Superior temporal gyrus (tissue), 1 donor: Measurements from ENCODE around the gene ONECUT1.
"Not testable (repeated sequence)": the region's sequence is repeated elsewhere in the genome, so short reads cannot be mapped to it uniquely, and the experiment has no call there.

ENCODE experiments used
- DNase-seq: peaks from one replicate; pipeline ENCODE4 v3.0.0-alpha.2; 2016; ENCODE audit errors: extremely low spot score

ONECUT1 gene

DNA sequence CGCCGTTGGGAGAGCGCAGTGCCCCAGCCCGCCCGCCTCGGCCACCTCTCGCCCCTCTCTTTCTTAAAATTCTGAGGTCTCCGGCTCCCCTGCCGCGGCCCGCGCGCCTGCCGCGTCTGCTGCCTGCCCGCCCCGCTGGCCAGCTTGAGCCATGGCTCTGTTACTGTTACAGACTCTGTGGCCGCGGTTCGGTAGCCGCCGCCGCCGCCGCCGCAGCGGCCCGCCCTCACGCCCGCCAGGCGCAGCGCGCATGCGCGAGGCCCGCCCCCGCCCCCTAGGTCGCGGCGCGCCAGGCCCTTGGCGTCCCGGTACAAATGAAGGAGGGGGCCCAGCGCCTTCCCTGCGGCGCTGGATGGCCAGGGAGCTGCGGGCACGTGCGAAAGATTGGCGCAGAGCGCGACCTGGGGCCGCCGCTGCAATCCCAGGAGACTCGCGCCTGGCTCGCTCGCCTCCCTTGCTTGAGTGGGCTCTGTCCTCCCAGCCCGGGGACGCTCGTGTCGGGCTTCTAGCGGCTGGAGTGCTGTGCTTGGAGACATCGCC is at the start of gene ONECUT1:
Gene ONECUT1, minus strand, starts transcription at position 168 of the 540 bp plus-strand sequence. CDS start 452 bp downstream, outside the sequence.
- no peak for DNase-seq

DNA sequence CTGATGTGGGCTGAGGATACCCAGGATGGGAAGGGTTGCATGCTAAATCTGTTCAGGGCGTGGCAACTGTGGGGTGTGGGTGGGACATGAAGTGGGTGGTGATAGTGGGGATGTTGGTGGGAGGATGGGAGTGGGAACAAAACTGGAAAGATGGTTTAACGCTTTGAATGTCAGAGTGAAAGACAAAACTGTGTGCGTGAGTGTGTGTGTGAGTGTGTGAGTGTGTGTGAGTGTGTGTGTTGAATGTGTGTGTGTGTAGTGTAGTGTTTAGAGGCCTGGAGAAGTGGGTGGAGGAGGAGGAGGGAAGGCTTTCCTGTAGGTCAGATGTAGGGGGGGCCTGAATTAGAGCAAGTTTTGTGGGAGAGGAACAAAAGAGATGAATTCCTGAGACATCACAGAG is 44.2 kb upstream of the ONECUT1 start:
- no peak for DNase-seq

DNA sequence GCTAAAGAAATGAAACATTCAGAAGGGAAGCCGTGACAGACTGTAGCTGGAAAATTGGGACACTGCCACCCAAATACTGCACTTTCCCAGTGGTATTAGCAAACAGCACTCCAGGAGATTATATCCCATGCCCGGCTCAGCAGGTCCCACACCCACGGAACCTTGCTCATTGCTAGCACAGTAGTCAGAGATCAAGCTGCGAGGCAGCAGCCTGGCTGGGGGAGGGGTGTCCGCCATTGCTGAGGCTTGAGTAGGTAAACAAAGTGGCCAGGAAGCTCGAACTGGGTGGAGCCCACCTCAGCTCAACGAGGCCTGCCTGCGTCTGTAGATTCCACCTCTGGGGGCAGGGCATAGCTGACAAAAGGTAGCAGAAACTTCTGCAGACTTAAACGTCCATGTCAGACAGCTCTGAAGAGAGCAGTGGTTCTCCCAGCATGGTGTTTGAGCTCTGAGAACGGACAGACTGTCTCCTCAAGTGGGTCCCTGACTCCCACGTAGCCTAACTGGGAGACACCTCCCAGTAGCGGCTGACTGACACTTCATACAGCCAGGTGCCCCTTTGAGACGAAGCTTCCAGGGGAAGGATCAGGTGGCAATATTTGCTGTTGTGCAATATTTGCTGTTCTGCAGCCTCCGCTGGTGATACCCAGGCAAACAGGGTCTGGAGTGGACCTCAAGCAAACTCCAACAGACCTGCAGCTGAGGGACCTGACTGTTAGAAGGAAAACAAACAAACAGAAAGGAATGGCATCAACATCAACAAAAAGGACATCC is 34.2 kb upstream of the ONECUT1 start:
- DNase-seq: not testable (repeated sequence)

DNA sequence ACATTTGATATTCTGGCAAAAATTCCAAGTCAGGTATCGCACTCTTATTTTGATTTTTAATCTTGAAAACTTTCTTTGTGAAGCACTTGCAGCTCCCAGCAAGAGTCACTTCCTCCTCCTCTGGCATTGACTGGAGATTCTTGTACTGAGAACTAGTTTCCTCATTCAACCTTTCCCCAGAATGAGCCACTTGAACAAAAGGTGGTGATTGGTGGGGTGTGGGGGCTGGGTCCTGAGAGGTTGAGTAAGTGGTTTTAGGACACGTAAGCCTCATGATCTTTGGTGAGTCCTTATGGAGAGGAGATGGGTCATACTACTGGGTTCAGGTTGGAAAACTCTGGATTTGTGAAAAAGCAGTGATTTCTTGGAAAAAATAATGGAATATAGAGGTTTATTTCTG is 32.3 kb upstream of the ONECUT1 start:
- DNase-seq: no peak

DNA sequence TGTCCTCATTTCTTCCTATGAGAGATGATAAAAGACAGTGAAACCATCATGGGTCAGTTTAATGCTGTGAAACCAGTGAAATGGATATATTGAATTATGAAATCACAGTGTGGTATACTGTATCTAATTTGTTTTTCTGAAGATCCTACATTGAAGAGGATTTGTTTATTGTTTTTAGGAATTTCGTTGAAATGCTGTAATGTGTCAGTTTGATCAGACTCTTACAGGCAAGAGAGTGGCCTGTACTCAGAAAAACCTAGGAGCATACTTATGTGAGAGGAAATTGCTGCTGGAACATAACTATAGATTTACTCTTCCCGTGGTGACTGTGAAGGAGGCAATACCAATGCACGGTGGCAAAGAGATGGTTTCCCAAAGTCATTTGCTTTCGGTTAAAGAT is 29.1 kb upstream of the ONECUT1 start:
- no peak for DNase-seq

DNA sequence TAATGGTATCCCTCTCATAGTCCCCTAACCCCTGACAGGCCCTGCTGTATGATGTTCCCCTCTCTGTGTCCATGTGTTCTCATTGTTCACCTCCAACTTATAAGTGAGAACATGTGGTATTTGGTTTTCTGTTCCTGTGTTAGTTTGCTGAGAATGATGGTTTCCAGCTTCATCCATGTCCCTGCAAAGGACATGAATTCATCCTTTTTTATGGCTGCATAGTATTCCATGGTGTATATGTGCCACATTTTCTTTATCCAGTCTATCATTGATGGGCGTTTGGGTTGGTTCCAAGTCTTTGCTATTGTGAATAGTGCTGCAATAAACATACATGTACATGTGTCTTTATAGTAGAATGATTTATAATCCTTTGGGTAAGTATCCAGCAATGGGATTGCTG is 25.8 kb upstream of the ONECUT1 start:
- DNase-seq: not testable (repeated sequence)

DNA sequence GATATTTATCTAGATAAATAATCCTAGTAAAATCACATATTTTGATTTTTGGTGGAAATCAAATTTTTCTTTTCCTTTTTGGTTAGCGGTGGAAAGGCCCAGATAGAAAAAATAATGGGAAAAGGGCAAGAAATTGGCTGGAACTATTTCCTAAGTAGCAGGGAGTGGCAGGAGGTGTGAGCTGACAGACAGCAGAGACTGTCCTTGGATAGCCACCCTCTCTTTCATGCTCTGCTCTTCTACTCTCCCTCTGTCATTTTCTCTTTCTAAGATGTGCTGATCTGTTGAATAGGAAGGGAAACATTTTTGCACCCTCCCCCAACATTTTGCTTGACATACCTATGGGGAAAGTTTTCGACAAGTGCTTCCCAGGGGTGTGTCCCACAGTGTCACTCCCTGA is 18.9 kb upstream of the ONECUT1 start:
- no peak for DNase-seq

DNA sequence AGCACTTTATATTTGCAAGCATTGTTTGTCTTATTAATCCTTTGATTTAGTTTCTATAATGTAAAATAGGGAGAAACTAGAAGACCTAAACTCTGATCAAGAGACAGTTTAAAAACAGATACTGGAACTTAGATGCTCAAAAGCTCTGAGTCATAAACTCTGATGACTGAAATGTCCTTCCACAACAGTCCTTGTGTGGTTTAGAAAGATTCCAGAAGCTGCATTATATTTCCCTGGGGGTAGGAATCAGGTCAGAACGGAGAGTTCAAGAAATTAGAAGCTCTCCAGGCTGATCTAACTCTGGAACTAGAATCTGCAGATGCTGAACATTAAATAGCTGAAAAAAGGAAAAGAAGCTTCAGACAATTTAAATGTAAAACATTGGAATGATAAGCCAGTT is 18.3 kb upstream of the ONECUT1 start:
- no peak for DNase-seq

DNA sequence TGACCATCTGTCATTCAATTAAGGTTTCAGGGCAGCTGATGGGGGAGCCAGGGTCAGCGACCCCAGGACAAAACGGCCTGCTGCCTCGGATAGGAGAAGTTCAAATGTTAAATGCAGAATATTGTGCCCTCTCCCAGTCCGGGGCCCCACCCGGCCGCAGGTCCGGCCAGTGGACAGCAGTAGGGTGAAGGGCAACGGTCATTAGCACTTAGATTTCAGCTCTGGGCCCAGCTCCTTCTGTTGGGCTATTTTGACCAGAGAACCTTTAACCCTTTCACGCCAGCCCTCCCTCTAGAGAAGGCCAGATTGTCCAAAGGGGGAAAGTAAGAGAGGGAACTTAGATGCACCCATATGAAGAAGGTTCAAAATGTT is 16.1 kb upstream of the ONECUT1 start:
- DNase-seq: no peak

DNA sequence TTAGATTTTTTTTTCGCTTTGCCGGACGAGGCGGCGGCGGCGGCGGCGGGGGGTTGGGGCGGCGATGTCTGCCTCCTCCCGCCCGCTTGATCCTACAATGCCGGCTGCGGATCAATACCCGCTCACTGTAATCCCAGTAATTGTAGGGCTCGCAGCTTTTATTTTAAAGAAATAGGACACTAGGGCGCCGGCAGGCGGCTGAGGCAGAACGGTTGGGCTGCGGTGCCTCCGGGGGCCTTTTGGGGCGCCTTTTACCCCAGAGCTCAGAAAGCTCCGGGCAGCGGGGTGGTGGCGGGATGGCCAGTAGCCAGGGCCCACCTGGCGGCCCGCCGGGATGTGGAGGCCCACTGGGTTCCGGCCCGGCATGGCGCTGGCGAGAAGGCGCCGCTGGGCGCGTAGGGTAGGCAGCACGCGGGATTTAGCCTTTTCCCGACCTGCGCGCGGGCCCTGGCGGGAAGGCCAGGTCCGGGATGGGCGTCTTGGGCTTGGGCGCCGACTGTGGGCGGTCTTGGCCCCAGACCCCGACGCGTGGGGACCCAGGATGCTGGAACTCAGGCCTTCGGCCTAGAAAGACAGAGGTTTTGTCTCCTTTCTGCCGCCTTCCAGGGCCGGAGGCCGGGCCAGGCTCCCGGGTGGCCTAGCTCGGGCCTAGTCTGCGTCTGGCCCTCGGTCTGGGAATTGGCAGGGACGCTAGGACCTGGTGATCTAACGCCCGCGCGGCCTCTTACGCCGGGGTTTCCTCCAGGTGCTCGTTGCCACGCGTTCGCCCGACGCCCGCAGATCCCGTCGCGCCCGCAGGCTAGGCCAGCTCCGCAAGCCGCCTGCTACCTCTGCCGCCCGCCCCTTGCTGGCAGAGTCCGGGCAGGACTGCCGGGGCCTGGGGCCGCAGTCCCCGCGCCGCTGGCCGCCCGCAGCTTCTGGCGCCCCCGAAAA is 15.5 kb upstream of the ONECUT1 start:
- DNase-seq: no peak

DNA sequence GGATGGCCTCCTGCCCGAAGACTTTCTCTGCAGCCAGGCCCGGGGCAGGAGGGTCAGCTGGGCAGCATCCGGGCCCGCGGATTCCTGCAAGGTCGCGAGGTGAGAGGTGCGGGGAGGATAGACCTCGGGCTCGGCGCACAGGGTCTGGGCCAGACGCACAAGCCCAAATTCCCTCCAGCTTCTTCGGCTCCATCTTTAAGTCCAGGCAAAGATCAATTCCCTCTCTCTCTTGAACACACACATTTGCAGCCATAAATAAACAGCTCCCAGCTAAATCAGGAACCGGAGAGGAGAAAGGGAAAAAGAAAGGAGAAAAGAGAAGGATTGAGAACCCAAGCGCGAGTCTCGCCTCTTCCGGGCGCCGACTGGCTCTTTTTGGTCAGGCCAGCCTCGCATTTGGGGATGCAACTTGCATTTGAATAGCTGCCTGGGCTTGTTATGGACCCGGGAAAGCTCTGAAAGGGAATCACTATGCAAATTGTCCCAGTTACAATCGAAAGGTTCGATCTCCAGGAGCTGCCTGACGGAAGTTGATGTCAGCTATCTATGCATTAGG is 14.5 kb upstream of the ONECUT1 start:
- no peak for DNase-seq

DNA sequence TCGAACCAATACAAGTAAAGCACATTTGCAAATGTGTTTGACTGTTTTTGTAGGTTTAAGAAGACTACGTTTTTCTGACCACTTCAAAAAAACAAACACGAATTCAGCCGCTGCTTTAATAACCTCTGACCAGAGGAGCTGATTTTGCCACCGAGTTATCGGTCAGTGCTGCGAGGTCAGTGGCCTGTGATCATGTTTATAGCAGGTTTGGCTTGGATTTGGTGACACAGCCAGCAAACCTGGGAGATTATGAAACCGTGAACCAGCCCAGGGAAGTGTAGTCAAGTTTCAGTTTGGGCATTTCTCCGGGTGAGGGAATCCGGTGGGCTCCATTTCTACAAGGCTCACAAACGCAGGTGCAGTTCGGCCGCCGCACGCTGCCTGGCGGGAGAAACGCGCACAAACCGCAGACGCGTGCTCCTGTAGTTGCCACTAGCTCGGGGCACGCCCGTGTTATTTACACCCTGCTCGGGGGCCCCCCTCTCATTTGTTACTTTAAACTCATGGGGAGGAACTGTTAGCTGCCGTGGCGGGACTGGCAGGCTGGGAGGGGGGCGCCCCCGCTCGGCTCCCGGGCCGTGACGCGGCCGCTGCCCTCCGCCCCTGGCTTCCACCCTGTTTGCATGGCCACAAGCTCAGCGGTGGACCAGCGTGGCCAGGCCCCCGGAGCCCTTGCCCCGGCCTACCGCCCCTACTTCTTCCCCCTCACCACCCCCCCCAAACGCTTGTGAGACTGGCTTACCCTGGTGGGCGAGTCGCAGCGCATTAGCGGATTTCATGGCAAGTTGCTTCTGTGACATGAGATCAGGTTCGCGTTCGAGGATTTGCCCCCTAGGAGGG is 13.6 kb upstream of the ONECUT1 start:
- no peak for DNase-seq

DNA sequence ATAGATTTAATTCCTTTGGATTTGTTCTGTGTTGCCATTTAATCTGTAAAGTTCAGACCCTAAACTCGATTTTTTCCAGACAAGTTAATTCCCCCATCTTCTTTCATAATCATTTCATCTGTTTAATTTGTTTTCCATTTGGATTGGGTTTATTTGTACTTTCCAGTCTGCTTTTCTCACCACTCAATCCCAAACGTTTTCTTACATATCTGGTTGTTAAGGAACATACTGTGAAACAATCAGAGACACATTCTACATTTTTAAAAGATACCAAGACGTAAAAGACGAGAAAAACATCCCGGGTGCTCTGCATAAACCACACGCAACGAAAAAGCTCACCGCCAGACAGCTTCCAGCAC is 13.0 kb upstream of the ONECUT1 start:
- DNase-seq: no peak

DNA sequence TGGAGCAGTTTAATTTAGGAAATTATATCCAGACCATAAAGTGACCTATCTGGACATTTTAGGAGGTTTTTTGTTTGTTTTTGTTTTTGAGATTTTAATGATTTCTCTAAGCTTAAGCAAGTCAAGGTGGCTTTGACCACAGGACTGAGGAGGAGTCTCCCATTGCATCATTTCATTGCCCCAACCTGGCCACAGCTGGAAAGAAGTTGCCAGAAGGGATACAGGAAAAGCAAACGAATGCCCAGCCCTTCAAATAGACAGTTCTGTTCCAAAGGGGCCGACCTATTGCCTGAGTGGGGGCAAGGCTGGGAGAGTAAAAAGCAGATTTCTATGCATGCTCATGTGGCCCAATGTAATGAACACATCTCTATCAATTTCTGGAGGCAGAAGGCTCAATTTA is 12.0 kb upstream of the ONECUT1 start:
- DNase-seq: no peak

DNA sequence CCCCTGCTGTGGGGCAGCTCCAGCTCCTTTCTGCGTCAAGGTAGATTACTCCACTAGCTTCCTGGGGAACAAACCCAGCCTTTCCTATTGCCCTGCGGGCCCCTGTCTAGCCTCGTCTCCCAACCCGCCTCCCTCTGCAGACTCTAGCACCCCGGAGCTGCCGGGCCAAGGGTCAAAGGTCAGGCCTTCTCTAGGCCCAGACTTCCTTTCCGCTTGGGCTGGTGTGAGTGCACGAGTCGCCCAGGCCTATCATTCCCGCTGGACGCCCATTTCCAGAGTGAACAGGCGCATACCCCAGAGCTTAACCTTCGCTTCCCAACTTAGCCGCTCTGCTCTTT is 11.6 kb upstream of the ONECUT1 start:
- no peak for DNase-seq

DNA sequence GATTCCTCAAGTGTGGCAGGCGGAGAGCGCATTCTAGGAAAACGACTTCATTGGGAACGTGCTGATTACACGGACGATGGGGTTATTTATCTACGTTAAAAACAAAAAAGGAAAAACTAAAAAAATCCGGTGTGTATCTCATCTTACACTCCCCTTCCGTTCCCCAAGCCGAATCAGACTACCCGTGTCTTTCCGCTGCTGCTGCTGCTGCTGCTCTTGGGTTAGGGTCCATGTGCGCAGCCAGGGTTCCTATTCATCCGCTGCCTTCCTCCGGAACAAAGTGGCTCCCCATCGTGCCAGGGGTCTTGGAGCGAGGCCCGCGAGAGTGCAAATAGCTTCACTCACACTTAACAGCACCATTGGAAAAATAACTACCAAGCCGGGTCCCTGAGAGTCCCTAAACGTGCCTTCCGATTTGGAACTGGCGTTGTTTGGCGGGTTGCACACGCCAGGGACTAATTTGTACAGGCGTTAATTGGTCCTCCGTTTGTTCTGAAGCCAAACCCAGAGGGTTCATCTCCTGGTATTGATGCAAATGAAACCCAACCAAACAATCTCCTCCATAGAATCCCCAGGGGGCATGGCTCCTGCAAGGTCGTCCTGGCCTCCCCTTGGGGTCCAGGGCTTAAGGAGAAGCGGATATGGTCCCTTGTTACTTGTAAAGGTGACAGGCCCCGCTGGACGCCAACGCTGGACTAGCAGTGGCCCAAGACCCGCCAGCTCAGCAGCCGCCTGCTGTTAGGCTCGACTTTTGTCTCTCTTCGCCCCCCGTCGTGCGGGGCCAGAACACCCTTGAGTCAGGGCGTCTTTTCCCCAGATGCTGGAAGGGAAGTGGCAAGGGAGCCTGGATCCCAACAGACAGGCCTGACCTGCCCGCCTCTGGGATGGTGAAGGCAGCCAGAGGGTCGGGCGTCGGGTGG is 11.0 kb upstream of the ONECUT1 start:
- no peak for DNase-seq

DNA sequence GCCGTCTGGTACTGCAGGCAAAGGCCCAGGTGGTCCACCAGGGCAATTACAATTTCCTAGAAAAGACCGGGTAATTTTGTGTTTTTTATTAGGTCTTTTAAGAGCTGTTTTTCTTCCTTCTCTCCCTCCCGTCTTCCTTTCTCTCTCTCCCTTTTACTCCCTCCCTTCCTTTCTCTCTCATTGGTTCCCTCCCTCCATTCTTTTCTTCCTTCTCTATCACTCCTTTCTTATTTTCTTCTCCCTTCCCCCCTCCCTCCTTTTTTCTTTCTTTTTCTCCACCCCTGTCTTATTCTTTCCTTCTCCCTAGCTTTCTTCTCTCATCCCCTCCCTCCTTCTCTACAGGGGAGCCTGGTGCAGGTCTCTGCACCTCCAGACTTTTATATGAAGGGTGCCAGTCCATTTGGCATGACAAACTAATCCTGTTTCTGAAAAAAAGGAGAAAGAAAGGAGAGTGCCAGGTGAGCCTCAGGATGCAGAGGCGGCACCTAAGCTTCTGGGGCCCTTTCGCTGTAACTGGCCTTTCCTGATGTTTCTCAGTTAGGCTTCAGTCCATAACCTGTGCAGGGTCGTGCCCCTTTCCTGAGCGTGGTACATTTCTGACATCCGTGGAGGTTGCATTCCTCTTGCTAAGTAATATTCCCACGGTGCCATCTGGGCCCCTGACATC is 9.1 kb upstream of the ONECUT1 start:
- no peak for DNase-seq

DNA sequence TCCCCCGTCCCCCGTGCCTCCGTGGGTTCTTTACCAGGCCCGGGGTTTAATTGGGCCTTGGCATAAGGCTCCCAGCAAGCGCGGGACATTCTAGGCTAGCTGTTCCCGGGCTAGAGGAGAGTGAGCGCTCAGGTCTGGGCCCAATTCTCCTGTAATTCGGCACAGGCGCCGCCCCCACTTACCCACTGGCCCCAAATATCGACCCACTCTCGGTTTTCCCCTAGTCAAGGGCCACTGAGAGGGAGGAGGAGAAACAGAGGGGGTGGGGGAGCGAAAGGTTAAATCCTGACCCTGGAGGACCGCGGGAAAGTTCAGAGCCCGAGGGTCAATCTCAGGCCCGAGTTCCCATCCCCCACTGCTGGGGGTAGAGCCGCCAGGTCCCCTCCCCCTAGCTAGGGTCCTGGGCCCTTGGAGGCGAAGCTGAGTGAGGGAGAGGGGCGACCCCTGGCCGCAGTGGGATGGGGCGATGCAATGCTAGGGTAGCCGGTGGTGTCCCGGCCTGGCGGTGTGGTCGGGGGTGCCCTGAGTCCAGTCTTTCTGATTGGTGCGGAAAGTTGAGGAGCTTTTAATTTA is 8.5 kb upstream of the ONECUT1 start:
- DNase-seq: no peak

DNA sequence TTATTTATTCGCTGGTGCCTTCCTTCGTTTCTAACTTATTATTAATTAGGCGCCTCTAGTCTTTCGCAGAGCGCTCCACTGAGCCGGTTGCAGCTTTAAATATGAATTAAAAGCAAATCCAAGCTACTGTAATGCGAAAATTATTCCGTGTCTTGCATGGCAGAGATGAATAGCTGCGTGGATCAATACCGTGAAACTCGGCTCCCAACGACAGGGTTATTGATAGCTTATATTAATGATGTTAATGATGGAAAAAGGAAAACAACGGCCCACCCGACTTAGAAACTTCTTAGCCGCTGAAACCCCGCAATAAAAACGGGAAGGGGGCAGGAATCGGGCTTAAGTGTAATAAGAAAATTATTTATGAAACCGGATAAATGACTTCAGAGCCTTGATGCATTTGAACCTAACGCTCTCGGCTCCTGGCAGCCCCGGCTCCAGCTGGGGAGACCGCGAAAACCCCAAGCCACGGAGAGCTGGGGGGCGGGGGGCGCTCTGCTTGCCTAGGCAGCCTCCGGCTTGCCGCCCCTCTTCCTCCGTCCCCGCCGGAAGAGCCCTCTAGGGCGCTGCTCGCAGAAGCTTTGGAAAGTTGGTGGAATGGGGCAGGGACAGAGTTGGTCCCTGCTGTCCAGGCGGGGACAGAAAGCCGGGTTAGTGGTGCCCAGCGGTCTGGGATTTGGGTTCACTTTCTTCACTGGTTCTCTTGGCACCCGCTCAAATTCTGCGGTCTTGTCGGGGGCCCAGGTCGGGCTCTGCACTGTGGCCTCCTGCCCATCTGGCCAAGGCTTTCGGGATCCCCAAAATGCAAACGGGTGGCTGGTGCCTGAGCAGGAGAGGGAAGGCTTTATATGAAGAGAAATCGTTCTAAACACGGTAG is 7.7 kb upstream of the ONECUT1 start:
- no peak for DNase-seq
